ENCODE measurements around the gene CILP2. TPM values are rescaled to one million over a fixed set of nuclear protein-coding genes. Genes with fewer than 3 reads are reported as not detected.

CILP2 gene
- polyA plus RNA-seq, 10 donors = 0.36 to 10.8 (median 3.6) TPM

GRCh38 chr19:19528721-19529490, 9.2 kb upstream of the CILP2 start, which contains the start of gene YJEFN3:
TSS of gene YJEFN3 (plus strand) at chr19:19528911. CDS start at chr19:19528933, 22 bp downstream.
- DNase-seq = peak in 2 of 3 donors; percentile 47 to 50

DNA sequence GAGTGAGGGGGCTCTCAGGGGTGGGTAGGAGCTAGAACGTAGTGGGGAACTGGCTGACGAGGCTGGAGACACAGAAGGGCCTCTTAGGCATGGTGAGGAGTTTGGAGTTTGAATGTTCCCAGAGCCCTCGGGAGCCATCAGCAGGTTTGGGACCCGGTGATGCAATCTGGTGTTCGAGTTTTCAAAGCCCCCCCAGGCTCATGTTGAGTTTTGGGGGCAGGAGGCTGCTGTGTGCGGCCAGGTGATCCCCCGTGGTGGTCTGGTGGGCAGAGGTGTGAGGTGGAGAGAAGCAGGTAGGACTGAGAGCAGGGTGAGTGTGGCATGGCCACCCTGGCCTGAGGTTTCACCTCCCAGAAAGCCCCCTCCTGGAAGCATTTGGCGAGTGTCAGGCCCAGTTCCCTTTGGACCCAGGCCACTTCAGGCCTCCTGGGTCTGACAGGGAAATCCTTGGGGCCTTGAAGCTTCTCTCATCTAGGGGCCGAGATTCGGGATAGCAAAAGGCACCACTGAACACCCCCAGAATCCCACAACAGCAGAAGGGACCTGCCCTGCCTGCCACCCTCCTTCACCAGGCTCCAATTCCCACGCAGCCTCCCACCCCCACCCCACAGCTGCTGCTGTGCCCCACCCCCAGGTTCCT, 8.2 kb upstream of the CILP2 start:
- DNase-seq = no peak

GRCh38 chr19:19530423-19530804, 7.7 kb upstream of the CILP2 start:
- DNase-seq = no peak

DNA sequence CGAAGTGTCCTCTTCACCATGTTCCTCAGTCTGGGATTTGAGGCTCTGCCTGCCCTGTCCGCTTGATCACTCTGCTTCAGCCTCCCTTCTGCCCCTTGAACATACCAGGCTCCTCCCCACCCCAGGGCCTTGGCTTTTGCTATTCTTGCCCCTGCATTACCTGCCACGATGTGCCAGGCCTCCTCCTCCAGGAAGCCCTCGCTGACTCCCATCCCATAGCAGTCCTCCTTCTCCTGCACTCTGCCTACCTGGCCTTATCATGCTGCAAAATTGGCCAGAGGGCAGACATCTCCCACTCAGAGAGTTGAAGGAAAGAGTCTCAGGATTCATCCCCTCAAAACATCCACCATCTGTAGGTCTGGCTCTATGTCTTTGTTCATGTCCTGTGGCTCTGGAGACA, 7.2 kb upstream of the CILP2 start:
- DNase-seq = no peak

GRCh38 chr19:19531951-19532805, 5.9 kb upstream of the CILP2 start:
- peak; percentile 52 to 90 (median 84) for DNase-seq

DNA sequence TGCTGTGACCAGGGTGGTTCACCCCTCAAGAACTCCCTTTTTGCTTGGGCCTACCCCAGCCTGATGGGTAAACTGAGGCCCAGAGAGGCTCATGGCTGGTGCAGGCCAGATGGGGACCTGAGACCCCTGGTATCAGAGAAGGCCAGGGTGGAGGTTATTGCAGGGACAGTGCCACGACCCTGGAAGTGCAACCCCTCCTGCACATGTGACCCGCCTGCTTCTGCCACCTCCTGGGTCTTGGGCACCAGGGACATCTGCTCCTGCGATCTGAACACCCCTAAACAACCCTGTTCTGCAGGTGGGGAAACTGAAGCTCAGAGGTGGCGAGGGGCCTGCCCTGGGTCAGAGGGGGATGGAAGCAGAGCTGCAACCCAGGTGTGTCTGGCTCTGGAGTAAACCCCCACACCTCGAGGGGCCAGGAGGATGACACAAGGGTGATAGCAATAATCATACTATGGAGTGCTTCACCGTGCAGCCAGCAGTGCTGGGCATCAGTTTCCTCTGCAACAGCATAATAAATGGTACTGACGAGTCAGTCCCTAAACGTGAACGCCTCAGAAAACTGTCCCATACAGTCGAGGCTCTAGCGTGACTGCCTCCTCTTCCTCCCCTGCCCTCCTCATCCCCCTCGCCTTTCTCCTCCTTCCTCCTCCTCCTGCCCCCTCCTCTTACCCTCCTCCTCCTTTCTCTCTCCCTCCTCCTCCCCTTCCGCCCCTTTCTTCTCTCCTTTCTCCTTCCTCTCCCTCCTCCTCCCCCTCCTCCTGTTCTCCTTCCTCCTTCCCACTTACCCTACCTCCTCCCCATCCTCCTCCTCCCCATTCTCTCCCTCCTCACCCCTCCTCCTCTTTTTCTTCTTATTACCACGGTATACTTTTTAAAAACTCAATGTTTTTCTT, 5.0 kb upstream of the CILP2 start:
- no peak for DNase-seq

GRCh38 chr19:19533841-19534240, 4.2 kb upstream of the CILP2 start:
- DNase-seq = no peak

DNA sequence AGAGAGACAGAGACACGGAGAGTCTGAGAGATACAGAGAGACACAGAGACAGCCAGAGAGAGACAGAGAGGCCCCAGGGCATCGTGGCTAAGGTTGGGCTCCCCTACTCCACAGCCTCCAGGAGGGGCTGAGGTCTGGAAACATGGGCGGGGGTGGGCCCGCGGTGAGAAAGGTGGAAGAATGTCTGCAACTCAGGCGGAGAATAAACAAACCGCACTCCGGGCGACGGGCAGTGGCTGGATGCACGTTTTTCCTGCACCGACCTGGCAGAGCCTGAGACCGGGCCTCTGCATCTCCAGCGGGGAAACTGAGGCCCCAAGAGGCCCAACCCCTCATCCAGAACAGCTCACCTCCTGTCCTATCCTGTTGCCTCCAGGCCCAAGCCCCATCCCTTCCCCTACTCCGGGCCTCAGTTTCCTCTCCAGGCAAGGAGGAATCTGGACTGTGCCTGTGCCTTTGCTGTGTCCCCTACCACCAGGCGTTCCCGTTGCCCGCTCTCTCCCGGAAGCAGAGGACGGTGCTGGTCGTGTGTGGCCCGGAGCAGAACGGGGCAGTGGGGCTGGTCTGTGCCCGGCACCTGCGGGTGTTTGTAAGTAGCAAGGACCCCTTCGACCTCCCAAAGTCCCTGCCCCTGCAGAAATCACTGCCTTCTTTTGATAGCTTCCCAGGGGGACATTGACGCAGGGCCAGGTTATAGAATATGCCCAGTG, 3.4 kb upstream of the CILP2 start:
- no peak for DNase-seq

- no peak for DNase-seq
Measured at GRCh38 chr19:19535311-19536191, 2.5 kb upstream of the CILP2 start.

DNA sequence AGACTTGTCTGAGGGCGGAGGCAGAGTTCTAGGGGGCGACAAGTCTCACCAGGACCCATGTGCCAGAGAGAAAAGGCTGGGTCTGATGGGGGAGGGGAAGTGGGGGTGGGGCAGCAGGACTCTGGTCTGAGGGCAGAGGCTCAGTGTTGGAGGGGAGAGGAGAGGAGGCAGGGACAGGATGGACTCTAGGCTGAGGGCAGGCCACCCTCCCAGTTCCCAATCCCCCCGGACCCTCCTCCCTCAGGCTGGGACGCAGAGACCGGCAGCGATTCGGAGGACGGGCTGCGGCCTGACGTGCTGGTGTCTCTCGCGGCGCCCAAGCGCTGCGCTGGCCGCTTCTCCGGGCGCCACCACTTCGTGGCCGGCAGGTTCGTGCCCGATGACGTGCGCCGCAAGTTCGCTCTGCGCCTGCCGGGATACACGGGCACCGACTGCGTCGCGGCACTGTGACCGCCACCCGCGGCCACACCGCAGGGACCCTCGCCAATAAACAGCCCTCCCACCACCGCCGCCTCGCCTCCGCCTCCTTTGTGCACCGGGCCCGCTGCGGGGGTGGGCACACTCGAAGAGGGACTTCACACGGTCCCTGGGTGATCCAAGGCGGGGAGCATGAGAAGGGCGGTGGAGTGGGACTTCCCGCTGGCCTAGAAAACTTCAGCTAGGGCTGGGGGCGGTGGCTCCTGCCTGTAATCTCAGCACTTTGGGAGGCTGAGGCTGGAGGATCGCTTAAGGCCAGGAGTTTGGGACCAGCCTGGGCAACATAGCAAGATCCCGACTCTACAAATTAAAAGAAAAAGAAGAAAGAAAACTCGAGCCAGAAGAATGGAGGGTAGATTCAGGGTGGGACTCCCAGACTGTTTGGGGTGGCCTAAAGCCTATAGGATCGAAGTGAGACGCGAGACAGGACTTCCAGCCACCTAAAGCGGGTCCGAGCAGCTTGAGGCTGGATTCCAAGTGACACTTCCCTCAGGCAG, 703 bp upstream of the CILP2 start:
- peak in 1 of 3 donors; percentile 49 for DNase-seq

- DNase-seq = peak in 2 of 3 donors; percentile 44 to 65
Measured at GRCh38 chr19:19538785-19539166, 711 bp downstream of the CILP2 start.

- no peak for DNase-seq
Measured at GRCh38 chr19:19539698-19540063, 1.6 kb downstream of the CILP2 start.

- peak; percentile 45 to 75 (median 49) for DNase-seq
Measured at GRCh38 chr19:19540064-19540714, 2.1 kb downstream of the CILP2 start.

DNA sequence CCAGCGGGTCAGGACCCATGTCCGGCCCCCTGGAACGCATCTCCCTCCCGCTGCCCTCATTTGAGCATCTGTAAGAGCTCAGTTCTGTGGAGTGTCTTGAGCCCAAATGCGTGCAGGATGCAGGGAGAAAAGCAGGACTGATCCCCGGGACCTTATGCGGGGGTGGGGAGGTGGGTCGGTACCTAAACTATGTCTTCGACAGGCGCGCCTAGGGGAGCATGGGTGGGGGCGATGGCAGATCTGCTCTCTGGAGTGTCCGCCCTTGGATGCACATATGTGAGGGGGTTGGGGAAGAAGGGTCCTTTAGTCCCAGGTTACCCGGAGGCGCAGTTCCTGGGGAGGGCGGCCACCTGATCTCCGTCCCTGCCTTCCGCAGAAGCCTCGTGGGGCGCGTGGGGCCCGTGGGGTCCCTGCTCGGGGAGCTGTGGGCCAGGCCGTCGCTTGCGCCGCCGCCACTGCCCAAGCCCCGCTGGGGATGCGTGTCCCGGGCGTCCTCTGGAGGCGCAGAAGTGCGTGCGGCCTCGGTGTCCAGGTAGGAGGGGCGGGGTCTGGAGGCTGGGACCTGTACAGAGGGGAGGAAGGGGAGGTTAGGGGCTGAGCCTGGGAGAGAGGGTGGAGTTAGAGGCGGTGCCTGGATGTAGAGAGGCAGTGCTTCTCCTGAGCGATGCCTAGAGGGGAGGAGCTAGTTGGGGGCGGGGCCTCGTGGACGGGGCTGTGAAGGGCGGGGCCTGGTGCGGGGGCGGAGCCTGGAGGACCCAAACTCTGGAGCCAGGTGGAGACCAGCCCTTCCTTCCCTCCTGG, 2.9 kb downstream of the CILP2 start:
- DNase-seq = no peak

DNA sequence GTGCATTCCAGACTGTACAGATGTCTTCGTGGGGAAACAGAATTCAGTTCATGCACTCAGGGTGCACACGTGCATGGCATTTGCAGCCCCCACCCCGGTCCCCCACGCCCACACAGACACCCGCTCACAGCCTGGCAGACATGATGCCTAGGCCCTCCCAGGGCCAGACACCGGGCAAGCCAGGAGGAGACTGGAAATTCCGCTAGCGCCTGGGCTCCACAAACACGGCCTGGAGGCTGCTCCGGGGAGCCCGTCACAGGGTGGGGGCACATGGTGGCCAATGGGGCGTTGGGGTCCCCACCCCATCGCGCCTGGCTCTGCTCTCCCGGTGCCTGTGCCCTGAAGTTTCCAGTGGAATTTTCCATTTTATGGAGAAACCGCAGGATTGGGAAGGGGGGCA, 3.6 kb downstream of the CILP2 start:
- DNase-seq = no peak

DNA sequence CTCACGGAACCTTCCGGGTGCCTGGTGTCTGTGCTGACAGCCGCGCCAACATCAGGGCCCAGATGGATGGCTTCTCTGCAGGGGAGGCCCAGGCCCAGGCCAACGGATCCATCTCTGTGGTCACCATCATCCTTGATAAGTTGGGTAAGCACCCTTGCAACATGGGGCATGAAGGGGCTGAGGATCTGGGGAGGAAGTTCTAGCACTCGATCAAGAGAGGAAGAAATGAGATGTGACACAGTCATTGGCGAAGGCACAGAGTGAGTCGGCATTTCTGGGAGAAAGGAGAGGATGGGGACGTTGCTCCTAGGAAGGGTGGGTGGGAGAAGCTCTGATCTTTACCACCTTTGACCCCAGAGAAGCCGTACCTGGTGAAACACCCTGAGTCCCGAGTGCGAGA, 4.4 kb downstream of the CILP2 start:
- DNase-seq = no peak

DNA sequence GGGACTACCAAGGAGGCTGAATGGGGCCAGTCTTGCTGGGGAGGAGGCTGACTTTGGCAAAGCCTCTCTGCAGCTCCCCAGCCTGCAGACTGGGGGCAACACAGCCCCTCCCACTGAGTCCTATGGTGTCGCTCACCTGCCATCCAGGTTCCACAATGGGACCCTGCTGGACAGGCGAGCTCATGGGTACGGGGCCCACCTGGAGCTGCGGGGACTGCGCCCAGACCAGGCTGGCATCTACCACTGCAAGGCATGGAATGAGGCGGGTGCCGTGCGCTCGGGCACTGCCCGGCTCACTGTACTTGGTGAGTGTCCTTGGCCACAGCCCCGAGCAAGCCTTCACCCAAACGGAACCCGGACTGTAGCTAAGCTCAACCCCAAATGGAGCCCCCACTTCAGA, 5.0 kb downstream of the CILP2 start:
- DNase-seq = no peak

Data from muscle of back (tissue), 11 donors.